Measurements from ENCODE around the gene ELAPOR2.
"Not testable (repeated sequence)": the region's sequence is repeated elsewhere in the genome, so short reads cannot be mapped to it uniquely, and the experiment has no call there.

Gene ELAPOR2, protein sequence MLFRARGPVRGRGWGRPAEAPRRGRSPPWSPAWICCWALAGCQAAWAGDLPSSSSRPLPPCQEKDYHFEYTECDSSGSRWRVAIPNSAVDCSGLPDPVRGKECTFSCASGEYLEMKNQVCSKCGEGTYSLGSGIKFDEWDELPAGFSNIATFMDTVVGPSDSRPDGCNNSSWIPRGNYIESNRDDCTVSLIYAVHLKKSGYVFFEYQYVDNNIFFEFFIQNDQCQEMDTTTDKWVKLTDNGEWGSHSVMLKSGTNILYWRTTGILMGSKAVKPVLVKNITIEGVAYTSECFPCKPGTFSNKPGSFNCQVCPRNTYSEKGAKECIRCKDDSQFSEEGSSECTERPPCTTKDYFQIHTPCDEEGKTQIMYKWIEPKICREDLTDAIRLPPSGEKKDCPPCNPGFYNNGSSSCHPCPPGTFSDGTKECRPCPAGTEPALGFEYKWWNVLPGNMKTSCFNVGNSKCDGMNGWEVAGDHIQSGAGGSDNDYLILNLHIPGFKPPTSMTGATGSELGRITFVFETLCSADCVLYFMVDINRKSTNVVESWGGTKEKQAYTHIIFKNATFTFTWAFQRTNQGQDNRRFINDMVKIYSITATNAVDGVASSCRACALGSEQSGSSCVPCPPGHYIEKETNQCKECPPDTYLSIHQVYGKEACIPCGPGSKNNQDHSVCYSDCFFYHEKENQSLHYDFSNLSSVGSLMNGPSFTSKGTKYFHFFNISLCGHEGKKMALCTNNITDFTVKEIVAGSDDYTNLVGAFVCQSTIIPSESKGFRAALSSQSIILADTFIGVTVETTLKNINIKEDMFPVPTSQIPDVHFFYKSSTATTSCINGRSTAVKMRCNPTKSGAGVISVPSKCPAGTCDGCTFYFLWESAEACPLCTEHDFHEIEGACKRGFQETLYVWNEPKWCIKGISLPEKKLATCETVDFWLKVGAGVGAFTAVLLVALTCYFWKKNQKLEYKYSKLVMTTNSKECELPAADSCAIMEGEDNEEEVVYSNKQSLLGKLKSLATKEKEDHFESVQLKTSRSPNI

GRCh38 chr7:87059525-87060287, at the start of gene ELAPOR2:
Gene ELAPOR2 (minus strand): TSS chr7:87059654. CDS start chr7:87059513, 141 bp downstream.
- DNase-seq, result peak; percentile 47

DNA sequence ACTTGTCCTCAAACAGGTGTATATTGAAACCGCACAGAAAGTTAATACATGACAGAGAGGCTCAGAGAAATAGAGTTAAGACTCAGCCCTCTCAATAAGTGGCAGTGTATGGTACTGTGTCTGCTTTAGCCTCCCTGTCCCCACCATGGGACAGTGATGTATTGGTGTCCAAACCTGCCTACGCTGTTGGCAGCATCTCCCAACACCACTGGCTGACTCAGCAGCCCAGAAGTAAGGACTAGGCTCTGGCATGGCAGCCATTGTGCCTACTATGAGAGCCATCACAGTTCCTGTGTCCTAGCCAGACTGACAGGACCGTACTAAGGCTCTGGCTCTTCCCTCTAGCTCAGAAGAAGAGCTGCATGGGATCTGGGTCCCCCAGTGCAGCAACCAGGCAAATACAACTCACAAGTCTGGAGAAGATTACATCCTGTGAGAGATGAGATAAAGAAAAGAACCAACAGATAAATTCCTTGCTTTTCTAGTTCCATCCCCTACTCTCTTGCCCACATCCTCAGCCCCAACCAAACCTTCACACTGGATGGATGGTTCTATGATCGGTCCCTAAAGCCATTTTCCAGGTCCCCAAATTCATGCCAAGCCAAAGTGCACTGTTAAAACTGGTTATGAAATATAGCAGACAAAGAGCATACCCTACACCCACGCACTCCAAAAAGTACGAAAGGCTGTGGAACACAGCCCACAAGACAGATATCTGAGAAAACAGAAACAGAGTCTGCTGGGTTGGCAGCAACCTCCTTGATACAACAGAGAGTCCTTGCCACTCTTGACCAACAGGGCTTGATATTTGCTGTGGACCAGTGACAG, 48.7 kb upstream of the ELAPOR2 start:
- no peak for DNase-seq

DNA sequence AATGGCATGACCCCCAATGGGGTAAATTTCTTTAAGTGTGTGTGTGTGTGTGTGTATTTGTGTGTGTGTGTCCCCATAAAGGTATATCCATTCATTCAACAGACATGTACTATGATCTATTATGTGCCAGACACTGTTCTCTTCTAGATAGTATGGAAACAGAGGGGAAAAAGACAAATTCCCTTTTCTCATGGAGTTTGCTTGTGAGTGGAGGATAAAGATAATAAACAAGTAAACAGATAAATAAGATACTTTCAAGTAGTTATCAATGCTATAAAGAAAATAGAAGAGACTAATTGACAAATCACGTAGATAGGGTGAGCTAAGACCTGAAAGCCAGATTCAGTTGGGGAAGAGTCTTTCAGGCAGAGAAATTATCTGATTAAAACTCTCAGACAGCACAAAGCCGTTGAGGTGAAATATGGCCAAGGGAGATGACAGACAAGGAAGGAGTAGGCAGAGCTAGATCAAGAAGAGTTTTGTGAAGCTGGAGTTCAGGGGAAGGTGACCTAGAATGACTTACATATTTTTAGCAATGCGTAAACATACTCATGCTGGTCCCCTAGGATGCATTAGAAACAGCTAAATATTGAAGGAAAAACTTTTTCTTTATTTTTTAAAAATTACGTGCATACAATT, 47.6 kb upstream of the ELAPOR2 start:
- no peak for DNase-seq

DNA sequence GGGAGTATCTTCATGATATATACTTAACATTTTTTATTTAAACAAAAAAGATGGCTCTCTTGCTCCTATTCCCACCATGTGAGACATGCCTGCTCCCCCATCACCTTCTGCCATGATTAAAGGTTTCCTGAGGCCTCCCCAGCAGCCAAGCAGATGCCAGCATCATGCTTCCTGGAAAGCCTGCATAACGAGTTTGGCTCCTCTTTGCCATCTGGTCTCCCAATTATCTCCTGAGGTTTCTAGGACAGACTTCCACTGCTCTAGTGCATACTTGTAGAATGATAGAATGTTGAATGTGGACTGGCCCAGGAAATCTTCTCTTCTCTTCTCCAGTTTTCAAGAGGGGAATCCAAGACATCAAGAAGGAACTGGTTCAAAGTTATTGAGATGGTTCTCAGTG, 45.9 kb upstream of the ELAPOR2 start:
- DNase-seq, result no peak

GRCh38 chr7:87100326-87100725, 40.9 kb upstream of the ELAPOR2 start:
- DNase-seq, result no peak

- DNase-seq, result not testable (repeated sequence)
Observed at GRCh38 chr7:87097375-87097774, 37.9 kb upstream of the ELAPOR2 start.

DNA sequence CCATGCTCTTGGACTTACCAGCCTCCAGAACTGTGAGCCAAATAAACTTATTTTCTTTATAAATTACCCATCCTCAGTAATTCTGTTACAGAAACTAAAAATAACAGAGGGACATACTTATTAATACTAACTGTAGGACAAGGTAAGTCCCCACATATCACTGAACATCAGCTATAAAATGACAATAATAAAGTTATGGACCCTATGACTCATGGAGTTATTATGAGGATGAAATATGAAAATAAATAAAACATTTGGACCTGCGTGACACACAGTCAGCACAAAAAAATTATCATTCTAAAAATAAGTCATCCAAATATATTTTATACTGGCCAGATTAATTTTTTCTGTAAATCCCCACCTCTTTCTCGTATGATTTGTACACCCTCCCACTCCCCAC, 34.9 kb upstream of the ELAPOR2 start:
- DNase-seq, result no peak

GRCh38 chr7:87092568-87093091, 33.2 kb upstream of the ELAPOR2 start:
- no peak for DNase-seq

DNA sequence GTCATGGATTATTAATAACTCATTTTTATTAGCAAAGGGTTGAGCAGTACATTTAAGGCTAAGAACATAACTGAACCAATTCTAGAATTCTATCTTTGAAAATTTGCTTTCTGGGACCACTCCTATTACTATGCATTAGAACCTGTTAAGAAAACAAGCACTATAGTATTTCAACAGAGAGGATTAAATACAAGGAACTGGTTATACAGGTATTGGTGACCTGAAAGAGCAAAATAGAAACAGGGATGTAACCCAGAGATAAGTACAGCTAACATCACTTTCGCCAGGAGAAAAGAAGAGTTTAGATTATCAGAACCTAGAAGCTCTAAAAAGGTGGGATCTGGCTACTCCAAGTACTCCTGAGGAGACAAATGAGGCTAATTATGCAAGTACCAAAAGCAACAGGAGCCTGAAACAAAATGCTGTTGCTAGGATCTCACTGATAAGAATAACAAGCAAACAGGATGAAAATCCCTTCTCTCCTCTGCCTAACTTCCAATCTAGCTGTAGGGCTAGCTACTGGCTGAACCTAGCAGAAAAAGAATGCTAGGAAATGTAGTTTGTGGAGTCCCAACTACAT, 32.1 kb upstream of the ELAPOR2 start:
- DNase-seq, result no peak

GRCh38 chr7:87083865-87084519, 24.5 kb upstream of the ELAPOR2 start:
- no peak for DNase-seq

GRCh38 chr7:87082675-87083074, 23.2 kb upstream of the ELAPOR2 start:
- DNase-seq, result no peak

DNA sequence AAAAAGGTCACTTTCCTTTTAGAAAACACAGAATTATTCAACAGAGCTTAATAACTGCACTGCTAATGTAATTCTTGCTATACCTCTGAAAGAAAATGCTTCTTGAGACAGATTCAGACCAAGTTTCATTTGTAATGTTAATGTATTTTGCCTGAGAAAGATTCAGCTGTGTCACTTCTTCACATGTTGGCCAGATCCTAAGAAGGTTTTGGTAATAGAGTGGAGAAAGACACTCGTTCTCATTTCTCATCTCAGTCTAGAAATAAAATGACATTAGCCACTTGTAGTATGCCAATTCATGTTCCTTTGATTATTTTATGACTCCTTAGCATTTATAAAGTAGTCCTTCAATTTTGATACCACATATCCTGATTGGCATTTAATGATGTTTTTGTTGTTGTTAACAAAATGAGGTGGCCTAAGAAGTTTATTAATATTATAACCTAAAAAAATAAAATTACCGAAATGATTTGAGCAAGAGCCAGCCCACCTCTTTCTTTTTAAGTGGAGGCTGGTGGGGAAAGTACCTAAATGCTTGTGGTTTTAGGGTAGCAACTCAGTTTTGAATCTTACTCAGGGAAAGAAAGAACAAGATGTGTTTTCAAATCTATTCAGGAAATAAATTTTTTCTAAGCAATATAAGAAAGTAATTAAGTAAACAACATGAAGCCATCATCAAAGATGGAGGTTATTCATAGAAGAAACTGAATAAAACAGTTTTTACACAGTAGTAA, 16.4 kb upstream of the ELAPOR2 start:
- no peak for DNase-seq

DNA sequence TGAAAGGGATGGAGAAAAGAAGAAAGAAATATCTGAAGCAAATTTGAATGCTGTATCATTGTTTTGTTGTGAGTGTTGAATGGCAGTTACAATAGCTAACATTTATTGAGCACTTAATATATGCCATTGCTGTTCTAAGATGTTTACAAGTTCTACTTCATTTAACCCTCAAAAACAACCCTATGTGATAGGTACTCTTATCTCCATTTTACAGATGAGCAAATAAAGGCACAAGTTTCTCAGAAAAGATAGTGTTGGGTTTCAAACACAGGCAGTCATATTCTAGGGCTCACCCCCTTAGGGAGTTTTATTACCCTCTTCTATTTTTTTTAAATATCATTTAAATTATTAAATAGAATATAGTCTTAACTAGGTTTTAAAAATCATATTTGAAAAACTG, 8.3 kb upstream of the ELAPOR2 start:
- no peak for DNase-seq

- DNase-seq, result no peak
Observed at GRCh38 chr7:87060288-87060537, 759 bp upstream of the ELAPOR2 start.

DNA sequence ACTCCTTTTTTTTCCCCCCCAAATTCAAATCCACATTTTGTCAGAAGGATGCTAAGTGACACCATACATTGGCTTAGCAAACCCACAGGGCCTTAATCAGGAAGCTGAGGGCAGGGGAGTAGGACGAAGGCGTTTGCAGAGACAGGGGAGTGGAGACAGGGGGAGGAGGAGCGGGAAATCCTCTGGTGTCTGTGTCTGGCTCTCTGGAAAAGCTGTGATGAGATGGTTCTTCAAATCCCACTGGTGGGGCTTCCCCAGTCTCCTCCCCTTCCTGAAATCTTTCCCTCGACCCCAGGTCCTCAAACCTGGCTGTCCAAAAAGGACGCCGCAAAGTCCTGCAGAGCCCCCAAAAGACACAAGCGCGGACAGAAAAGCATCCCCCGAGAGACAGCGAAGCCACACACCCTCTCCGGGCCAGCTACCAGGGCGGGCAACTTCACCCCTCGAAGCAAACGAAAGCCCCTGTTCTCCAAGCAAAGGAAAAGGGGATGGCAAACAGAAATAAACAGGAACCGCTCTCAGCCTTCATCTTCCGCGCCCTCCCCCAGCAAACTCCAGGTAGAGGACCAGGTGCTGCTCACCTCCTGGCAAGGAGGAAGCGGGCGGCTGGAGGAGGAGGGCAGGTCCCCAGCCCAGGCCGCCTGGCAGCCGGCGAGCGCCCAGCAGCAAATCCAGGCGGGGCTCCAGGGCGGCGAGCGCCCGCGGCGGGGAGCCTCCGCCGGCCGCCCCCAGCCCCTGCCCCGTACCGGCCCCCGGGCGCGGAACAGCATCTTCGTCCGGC, 520 bp downstream of the ELAPOR2 start:
- peak; percentile 13 for DNase-seq

- DNase-seq, result no peak
Observed at GRCh38 chr7:87057210-87057609, 2.2 kb downstream of the ELAPOR2 start.

DNA sequence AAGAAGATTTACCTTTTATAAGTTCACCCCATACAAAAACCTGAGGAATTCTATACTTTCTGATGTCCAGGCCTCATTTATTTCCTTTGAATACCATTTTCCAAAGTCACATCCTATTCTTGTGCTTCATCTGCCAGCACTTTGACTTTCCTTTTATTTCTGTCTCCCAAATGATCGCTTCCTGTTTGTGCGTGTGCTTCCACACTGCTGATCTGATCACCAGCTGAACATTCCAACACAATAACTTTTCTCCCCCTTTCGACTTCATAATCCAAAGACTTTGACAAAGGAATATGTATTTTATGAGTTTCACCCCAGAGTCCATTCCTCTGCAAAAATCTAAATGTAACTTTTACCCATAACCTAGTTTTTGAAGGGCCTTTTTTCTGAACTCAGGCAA, 3.1 kb downstream of the ELAPOR2 start:
- DNase-seq, result no peak

DNA sequence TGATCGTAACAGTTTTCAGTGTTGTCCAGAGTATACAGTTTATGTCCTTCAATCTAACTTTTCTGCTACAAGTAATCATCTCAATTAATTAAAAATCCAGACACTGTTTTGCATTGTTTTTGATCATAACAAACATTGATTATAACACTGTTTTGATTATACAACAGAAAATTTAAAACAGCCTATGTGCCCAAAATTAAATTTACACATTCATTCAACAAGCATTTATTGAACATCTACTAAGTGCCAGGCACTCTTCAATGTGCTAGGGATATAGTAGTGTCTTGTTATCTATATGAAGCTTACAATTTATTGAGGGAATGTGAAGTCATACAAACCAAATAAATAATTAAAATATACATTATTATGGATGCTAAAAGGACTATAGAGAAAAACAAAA, 10.6 kb downstream of the ELAPOR2 start:
- DNase-seq, result no peak

DNA sequence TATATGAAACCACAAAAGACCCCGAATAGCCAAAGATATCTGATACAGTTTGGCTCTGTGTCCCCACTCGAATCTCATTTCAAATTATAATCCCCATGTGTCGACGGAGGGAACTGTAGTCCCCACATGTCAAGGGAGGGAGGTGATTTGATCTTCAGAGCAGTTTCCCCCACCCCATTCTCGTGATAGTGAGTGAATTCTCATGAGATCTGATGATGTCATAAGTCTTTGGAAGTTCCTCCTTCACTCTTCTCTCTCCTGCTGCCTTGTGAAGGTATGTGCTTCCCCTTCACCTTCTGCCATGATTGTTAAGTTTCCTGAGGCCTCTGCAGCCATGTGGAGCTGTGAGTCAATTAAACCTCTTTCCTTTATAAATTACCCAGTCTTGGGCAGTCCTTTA, 13.0 kb downstream of the ELAPOR2 start:
- no peak for DNase-seq
